Hippocampal formation (tissue), 2 donors: ENCODE measurements around the gene YIF1A.

Source experiments
- DNase-seq, 2 donors: peaks; one replicate each; lab custom pipeline; 2025; lab: John Stamatoyannopoulos, UW

The YIF1A gene, protein sequence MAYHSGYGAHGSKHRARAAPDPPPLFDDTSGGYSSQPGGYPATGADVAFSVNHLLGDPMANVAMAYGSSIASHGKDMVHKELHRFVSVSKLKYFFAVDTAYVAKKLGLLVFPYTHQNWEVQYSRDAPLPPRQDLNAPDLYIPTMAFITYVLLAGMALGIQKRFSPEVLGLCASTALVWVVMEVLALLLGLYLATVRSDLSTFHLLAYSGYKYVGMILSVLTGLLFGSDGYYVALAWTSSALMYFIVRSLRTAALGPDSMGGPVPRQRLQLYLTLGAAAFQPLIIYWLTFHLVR

GRCh38 chr11:66288671-66289547 is at the start of gene YIF1A:
Gene YIF1A, minus strand, starts transcription at chr11:66289143. Its CDS starts 158 bp downstream, at chr11:66288985.
- DNase-seq: peak; percentile 99

- no peak for DNase-seq
Measured at GRCh38 chr11:66337103-66337899, 48.4 kb upstream of the YIF1A start.

DNA sequence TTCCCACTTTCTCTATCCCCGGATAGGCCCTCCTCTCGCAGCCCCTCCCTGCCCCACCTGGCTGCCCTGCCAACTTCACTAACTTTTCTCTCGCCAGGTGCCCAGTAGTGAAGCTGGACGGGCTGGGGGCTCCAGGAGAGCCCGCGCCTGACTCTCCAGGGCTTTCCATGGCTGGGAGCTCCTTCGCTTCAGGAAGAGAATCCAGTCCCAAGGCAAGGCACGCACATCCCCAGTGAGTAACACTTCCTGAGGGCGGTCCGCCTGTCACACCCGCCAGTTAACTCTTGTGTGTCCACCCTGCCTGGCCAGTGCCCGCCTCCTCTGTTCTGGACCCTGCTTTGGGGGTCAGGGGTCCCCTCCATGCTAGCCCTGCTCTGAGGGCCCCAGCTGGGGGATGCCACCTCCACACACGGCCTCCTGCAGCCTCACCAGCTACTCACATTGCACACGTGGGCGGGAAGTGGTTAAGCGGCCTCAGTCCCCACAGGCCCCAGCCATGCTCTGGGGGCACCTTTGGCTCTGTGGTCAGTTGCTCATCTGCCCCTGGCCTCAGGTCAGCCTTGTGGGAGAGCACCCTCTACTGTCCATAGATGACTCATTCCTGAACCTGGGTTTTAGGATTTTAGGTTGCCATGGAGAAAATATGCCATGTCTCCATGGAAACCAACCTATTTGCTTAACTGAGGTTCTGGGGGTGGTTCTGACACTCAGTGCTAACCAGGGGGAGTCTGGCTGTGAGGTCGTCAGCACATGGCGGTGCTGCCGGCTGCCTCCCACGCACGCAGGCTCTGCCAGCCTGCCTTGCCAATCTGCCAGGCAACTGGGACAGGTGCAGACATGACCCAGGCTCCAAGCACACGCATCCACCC is 47.5 kb upstream of the YIF1A start, which contains the start of gene RIN1:
Gene RIN1, minus strand, starts transcription at position 201 of the 869 bp plus-strand sequence. Its CDS starts 32 bp downstream, at position 169.
- DNase-seq: peak in 1 of 2 donors; percentile 57

DNA sequence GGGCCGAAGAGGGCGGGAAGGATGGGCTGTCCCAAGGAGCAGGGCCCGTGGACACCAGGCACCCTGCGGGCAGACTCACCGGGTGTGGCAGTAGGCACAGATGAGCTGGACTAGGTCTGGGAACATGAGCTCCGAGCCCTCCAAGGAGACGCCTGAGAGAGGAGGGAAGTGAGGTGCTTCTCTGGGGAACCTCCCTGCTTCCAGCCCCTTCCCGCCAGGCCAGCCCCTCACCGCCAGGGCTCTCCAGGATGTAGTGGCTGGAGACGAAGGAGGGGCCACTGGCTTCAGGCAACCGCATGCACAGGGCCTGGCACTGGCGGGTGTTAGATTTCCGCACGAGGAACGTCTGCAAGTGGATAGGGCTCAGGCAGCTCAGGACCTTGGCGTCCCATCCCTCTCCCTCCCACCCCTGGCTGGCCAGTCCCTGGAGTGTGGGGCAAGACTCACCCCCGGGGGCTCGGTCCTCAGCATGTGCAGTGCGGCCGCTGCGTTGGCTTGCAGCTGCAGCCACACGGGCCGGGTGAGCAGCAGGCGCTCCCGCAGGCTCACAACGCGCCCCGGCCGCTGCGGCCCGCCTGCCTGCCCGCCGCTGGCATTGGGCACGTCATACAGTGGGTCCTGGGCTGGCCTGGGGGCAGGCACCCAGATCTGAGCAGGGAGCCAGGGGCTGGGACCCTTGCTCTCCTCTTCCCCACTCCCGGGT is 46.7 kb upstream of the YIF1A start:
- DNase-seq: no peak

- DNase-seq: no peak
Measured at GRCh38 chr11:66334605-66335442, 45.9 kb upstream of the YIF1A start.

DNA sequence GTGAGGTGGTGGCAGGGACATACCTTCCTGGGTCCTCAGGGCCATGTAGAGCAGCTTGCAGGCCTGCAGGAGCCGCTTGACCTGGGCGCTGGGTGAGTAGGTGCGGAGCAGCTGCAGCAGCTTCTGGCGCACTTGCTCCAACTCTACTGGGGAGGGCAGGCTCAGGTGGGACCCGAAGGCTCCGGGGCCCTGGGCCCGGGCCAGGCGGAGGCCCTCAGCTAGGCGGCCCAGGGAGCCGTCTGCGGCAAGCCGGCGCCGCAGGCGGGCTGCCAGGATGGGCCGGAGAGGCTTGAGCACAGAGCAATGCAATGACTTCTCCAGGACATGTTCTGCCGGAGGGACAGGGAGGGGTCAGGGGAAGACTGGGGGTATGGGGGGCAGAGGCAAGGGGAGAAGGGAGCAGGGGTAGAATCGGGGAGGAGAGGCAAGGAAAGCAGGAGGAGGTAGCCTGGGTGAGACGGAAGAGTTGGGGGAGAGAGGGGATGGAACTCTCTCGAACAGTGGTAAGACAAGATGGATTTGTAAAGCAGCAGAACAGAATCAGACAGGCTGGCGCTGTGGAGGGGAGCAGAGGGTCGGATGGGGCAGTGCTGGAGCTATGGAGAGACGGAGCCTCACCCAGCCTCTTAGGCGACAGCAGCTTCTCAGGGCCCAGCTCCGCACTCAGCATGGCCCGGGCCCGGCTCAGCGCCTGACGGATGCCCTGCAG is 45.1 kb upstream of the YIF1A start:
- no peak for DNase-seq

GRCh38 chr11:66333220-66333877 is 44.4 kb upstream of the YIF1A start:
- DNase-seq: no peak

DNA sequence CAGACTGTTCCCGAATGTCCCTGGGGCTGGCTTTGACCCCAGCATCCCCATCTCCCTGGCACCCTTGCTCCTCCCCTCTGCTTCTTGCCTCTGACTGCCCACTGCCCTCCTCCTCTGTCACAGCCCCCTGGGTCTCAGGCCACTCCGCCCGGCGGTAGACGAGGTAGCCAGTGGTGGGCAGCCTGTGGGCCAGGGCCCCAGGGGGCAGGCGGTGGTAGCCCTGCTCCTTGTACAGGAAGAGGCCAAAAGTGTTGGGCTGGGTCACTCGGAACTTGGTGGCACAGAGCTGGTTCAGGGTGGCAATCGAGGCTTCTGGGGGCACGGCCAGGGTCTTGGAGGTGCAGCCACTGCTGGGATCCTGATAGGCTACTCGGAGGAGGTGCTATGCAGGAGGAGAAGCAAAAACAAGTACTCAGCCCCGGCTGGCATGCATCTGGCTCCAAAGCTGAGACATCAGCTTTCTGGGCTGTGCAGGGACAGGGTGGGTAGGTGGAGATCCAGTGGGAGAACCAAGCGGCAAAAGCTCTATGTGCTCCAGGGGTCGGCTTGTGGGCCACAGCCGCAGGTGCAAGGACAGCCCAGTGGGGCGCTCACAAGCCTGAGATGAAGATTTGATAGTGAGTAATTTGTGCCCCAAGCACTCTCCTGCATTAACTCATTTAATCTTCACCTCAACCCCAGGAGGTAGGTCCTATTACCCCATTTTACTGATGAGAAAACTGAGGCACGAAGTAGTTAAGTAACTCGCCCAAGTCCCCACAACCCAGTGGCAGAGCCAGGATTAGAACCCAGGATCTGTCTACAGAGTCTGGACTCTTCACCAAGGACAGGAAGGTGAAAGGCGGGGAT is 43.7 kb upstream of the YIF1A start:
- no peak for DNase-seq

DNA sequence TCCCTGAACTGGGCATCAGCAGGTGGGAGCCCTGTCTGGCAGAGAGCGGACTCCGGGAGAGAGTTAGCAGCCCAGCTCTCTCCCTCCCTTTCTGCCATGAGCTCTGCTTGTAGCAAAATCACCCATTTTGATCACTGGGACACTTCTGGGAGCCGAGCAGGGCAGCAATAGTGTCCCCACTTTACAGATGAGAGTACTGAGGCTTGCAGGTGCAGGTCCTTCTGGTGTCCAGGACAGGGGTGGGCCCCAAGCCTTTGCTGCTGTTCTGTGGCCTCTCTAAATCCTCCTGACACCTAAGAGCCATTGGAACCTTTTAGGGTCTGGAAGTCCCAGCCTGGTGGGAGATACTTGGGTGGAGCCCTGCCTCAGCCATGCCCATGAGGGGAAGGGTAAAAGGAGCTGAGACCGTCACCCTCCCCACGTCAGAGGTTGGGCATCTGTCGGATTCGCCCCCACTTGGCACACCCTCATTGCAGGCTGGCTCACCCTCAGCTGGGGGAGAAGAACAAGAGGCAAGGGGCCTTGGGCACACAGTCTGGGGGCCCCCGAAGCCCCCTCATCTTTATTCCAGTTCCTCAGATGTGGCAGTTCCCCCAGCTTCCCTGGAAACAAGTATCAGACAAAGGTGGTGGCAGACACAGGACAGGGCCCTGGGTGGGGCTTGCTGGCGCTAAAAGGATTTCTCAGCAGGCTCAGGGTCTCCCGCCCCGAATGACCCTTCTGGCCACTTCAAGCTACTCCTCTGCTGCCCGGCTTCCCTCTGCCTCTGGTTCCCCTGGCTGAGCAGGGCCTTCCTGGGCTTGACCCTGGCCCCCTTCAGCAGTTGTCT is 42.8 kb upstream of the YIF1A start:
- no peak for DNase-seq

GRCh38 chr11:66330931-66331330 is 42.0 kb upstream of the YIF1A start:
- no peak for DNase-seq

DNA sequence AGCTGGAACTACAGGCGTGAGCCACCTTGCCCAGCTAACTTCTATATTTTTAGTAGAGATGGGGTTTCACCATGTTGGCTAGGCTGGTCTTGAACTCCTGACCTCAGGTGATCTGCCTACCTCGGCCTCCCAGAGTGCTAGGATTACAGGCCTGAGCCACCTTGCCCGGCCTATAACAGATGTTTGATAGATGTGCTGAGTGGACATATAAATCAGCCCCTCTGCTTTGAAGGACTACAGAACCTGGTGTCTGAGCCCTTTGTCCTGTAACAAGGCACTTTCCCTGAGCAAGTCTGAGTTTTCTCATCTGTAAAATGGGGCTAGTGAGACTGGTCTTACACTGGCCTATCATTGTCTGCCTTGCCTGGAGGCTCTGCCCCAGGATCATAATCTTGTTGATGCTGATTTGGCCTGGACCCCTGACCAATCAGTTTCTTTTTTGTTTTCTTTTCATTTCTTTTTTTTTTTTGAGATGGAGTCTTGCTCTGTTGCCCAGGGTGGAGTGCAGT is 40.3 kb upstream of the YIF1A start:
- DNase-seq: no peak

DNA sequence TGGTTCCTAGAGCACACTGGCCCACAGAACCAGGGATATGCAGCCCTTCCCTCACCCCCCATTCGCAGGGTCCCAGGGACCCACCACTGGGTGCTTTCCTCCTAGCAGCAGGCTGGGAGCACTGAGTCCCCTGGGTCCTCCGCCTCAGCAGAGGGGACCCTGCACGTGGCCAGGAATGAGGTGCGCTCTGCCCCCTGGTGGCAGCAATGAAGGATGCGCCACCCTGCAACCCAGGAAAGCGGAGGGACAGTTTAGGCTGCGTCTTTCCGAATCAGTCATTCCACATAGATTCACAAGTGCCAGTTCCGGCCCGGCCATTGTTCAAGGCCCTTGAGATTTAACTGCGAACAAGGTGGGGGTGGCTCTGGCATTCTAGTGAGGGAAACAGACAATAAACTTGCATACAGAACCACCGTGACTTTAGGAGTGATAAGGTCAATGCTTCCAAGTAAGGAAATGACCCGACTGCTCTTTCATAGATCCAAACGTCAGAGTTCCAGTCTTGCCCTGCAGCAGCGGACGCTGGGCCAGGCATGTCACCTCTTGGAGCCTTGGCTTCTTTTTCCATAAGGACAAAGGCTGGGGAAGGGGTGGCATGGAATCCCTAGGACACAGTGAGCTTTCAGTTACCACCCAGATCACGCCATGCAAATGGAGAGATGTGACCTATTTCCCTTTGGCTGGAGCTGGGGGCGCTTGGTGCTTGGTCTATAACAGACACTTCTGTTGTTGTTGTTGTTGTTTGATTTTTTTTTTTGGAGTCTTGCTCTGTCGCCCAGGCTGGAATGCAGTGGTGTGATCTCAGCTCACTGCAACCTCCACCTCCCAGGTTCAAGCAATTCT is 39.6 kb upstream of the YIF1A start:
- DNase-seq: peak; percentile 37 to 69

- DNase-seq: no peak
Measured at GRCh38 chr11:66328031-66328301, 39.0 kb upstream of the YIF1A start.

- DNase-seq: no peak
Measured at GRCh38 chr11:66327171-66328030, 38.5 kb upstream of the YIF1A start.
